Measurements from ENCODE around the gene KRT84. TPM values are rescaled to one million over a fixed set of nuclear protein-coding genes. Genes with fewer than 3 reads are reported as not detected.

Gene KRT84
- total and polyA plus RNA-seq, 4 donors: not detected

- no peak for DNase-seq
- H3K4me1 ChIP-seq (ENCODE audit: control insufficient read depth in 5 of 5, insufficient read depth in 5 of 5, low read length in 5 of 5): no peaks in the 10 kb centered on the region
- H3K9me3 ChIP-seq (ENCODE audit: control insufficient read depth in 4 of 4, insufficient read depth in 3 of 4, low read length in 3 of 4): no peaks in the 10 kb centered on the region
- ATAC-seq (ENCODE audit: insufficient read depth, low FRiP score): no peak
- 89 to 94% methylated on average over 14 of the region's 14 CpGs for WGBS, 2 donors
- H3K4me3 ChIP-seq: no peak within 1 kb of the TSS
- no peak within 1 kb of the TSS for H3K9ac ChIP-seq (ENCODE audit: insufficient read depth in 1 of 2, low read length in 2 of 2)
- H3K27ac ChIP-seq (ENCODE audit: low read depth in 1 of 2, low read length in 1 of 2): no peak within 1 kb of the TSS
- H3K27me3 ChIP-seq (ENCODE audit: control insufficient read depth in 3 of 3, insufficient read depth in 3 of 3, low read length in 2 of 3): no peaks in the 10 kb centered on the region
- no peaks in the 10 kb centered on the region for H3K36me3 ChIP-seq (ENCODE audit: control insufficient read depth in 4 of 4, insufficient read depth in 4 of 4, low read length in 4 of 4)
- no peak for TF ChIP-seq CTCF (IDR thresholded peaks at IDR 0.05; ENCODE audit: control extremely low read depth, extremely low read depth)
These were observed 20.5 kb upstream of the KRT84 start, which contains the start of gene KRT82 for GRCh38 chr12:52405922-52406385. TSS of gene KRT82 (minus strand) at chr12:52406335. CDS start at chr12:52406277, 58 bp downstream.

- DNase-seq (no peak), ATAC-seq (ENCODE audit: insufficient read depth, low FRiP score) (no peak)
- Histone ChIP-seq H3K4me3 (no peak overlapping the region), H3K36me3 (ENCODE audit: control insufficient read depth in 4 of 4, insufficient read depth in 4 of 4, low read length in 4 of 4) (no peaks in the 10 kb centered on the region), H3K27ac (ENCODE audit: low read depth in 1 of 2, low read length in 1 of 2) (no peak overlapping the region), H3K9me3 (ENCODE audit: control insufficient read depth in 4 of 4, insufficient read depth in 3 of 4, low read length in 3 of 4) (no peaks in the 10 kb centered on the region), H3K9ac (ENCODE audit: insufficient read depth in 1 of 2, low read length in 2 of 2) (no peak overlapping the region), H3K27me3 (ENCODE audit: control insufficient read depth in 3 of 3, insufficient read depth in 3 of 3, low read length in 2 of 3) (no peaks in the 10 kb centered on the region), H3K4me1 (ENCODE audit: control insufficient read depth in 5 of 5, insufficient read depth in 5 of 5, low read length in 5 of 5) (no peaks in the 10 kb centered on the region)
- WGBS, 2 donors: 90 to 96% methylated on average over 3 of the region's 3 CpGs
- no peak for TF ChIP-seq CTCF (IDR thresholded peaks at IDR 0.05; ENCODE audit: control extremely low read depth, extremely low read depth)
These were observed 19.5 kb upstream of the KRT84 start for GRCh38 chr12:52404951-52405350.

- DNase-seq: no peak
- ATAC-seq (ENCODE audit: insufficient read depth, low FRiP score): no peak
- no peaks in the 10 kb centered on the region for H3K4me1 ChIP-seq (ENCODE audit: control insufficient read depth in 5 of 5, insufficient read depth in 5 of 5, low read length in 5 of 5)
- no peaks in the 10 kb centered on the region for H3K9me3 ChIP-seq (ENCODE audit: control insufficient read depth in 4 of 4, insufficient read depth in 3 of 4, low read length in 3 of 4)
- no peaks in the 10 kb centered on the region for H3K27me3 ChIP-seq (ENCODE audit: control insufficient read depth in 3 of 3, insufficient read depth in 3 of 3, low read length in 2 of 3)
- H3K4me3 ChIP-seq: no peak overlapping the region
- no peaks in the 10 kb centered on the region for H3K36me3 ChIP-seq (ENCODE audit: control insufficient read depth in 4 of 4, insufficient read depth in 4 of 4, low read length in 4 of 4)
- 91 to 96% methylated on average over 9 of the region's 9 CpGs for WGBS, 2 donors
- TF ChIP-seq CTCF (IDR thresholded peaks at IDR 0.05; ENCODE audit: control extremely low read depth, extremely low read depth): no peak
- H3K27ac ChIP-seq (ENCODE audit: low read depth in 1 of 2, low read length in 1 of 2): no peak overlapping the region
- H3K9ac ChIP-seq (ENCODE audit: insufficient read depth in 1 of 2, low read length in 2 of 2): no peak overlapping the region
These were observed 18.1 kb upstream of the KRT84 start for GRCh38 chr12:52403561-52403960.
